IMR-90 (cell line): Measurements from ENCODE around the gene ADGRB3. TPM values are rescaled to one million over a fixed set of nuclear protein-coding genes. Genes with fewer than 3 reads are reported as not detected.

ENCODE experiments used
- ATAC-seq: fragments of 200-7000 bp; cut with Tn5 transposase; 2 replicates; pipeline ENCODE4 v1.9.1; 2020; ENCODE audit warnings: low read depth, mild to moderate bottlenecking, moderate library complexity
- BruUV-seq: library from RNA; stranded (reverse); fragments of 400-500 nt; replicated peaks from 2 replicates; lab custom pipeline; 2021; lab: Mats Ljungman, UMichigan
- CTCF ChIA-PET: fragments of 300-600 bp; formaldehyde crosslinking; extraction: SDS; loops from one replicate; lab custom pipeline; 2021; ENCODE audit warnings: antibody characterized with exemption; lab: Yijun Ruan, JAX
- POLR2A ChIA-PET: fragments of 300-600 bp; sonication (Branson Sonifier 250); formaldehyde crosslinking; loops from one replicate; lab custom pipeline; 2022; ENCODE audit warnings: antibody characterized with exemption; ENCODE audit not compliant: unreplicated experiment; lab: Charles Lee
- DNase-seq: peaks from one replicate; pipeline ENCODE4 v3.0.0; 2013
- H2AFZ ChIP-seq: replicated peaks from 2 replicates; pipeline ENCODE3; 2013; ENCODE audit warnings: low read length, mild to moderate bottlenecking; ENCODE audit not compliant: poor library complexity
- H2AK5ac ChIP-seq: 2 replicates; pipeline ENCODE4 v1.6.1; 2013; ENCODE audit warnings: low read depth, low read length, inconsistent platforms
- H2AK9ac ChIP-seq: replicated peaks from 2 replicates; pipeline ENCODE3; 2013; ENCODE audit warnings: mild to moderate bottlenecking, low read depth, low read length, moderate library complexity; ENCODE audit not compliant: poor library complexity
- H2BK120ac ChIP-seq: 2 replicates; pipeline ENCODE4 v1.6.1; 2013; ENCODE audit warnings: low read depth, low read length, inconsistent platforms
- H2BK15ac ChIP-seq: 3 replicates; pipeline ENCODE4 v1.6.1; 2013; ENCODE audit warnings: low read depth, low read length, inconsistent platforms
- H2BK20ac ChIP-seq: 2 replicates; pipeline ENCODE4 v1.6.1; 2013; ENCODE audit warnings: low read depth, mild to moderate bottlenecking, inconsistent platforms, low read length, moderate library complexity
- H2BK5ac ChIP-seq: 2 replicates; pipeline ENCODE4 v1.6.1; 2013; ENCODE audit warnings: mild to moderate bottlenecking, low read depth, low read length, inconsistent platforms; ENCODE audit not compliant: poor library complexity, severe bottlenecking
- H3K14ac ChIP-seq: replicated peaks from 2 replicates; pipeline ENCODE4 v1.6.1; 2013; ENCODE audit warnings: low read depth, low read length, inconsistent platforms
- H3K18ac ChIP-seq: 2 replicates; pipeline ENCODE4 v1.6.1; 2013; ENCODE audit warnings: low read depth, low read length, control low read depth
- H3K23ac ChIP-seq: 2 replicates; pipeline ENCODE4 v1.6.1; 2013; ENCODE audit warnings: low read depth, low read length, inconsistent platforms
- H3K27ac ChIP-seq: 2 replicates; pipeline ENCODE4 v1.5.1; 2013; ENCODE audit warnings: mild to moderate bottlenecking, control low read depth, low read length; ENCODE audit not compliant: insufficient read depth
- H3K27me3 ChIP-seq: 2 replicates; pipeline ENCODE4 v1.6.1; 2013; ENCODE audit warnings: low read length; ENCODE audit not compliant: control insufficient read depth, insufficient read depth
- H3K36me3 ChIP-seq: 2 replicates; pipeline ENCODE4 v1.6.1; 2013; ENCODE audit warnings: low read length, mixed read lengths; ENCODE audit not compliant: control insufficient read depth, insufficient read depth
- H3K4ac ChIP-seq: 2 replicates; pipeline ENCODE4 v1.6.1; 2013; ENCODE audit warnings: low read depth, low read length, inconsistent platforms
- H3K4me1 ChIP-seq: 2 replicates; pipeline ENCODE4 v1.6.1; 2013; ENCODE audit warnings: low read length, mixed read lengths; ENCODE audit not compliant: control insufficient read depth, insufficient read depth
- H3K4me2 ChIP-seq: 2 replicates; pipeline ENCODE4 v1.6.1; 2013; ENCODE audit warnings: low read depth, mild to moderate bottlenecking, control low read depth, low read length, moderate library complexity
- H3K4me3 ChIP-seq: 2 replicates; pipeline ENCODE4 v1.5.1; 2013; ENCODE audit warnings: low read depth, mild to moderate bottlenecking, control low read depth, low read length, moderate library complexity; ENCODE audit not compliant: insufficient read depth
- H3K56ac ChIP-seq: 2 replicates; pipeline ENCODE4 v1.6.1; 2013; ENCODE audit warnings: low read length, inconsistent platforms; ENCODE audit not compliant: insufficient read depth; ENCODE audit errors: extremely low read depth
- H3K79me1 ChIP-seq, 2 experiments: 2 replicates each; pipeline ENCODE4 v1.6.1; 2013; ENCODE audit warnings: low read length in 2 of 2, inconsistent platforms in 1 of 2, low read depth in 1 of 2
- H3K9ac ChIP-seq: 2 replicates; pipeline ENCODE4 v1.6.1; 2013; ENCODE audit warnings: low read depth, low read length, control low read depth
- H3K9me1 ChIP-seq: 2 replicates; pipeline ENCODE4 v1.6.1; 2013; ENCODE audit warnings: low read length, inconsistent platforms; ENCODE audit not compliant: insufficient read depth
- H3K9me3 ChIP-seq: 2 replicates; pipeline ENCODE4 v1.6.1; 2013; ENCODE audit warnings: low read length; ENCODE audit not compliant: control insufficient read depth, insufficient read depth
- H4K20me1 ChIP-seq: 2 replicates; pipeline ENCODE4 v1.6.1; 2013; ENCODE audit warnings: low read length, inconsistent platforms; ENCODE audit not compliant: insufficient read depth
- H4K5ac ChIP-seq: 2 replicates; pipeline ENCODE4 v1.6.1; 2013; ENCODE audit warnings: mild to moderate bottlenecking, low read depth, low read length, control low read depth
- H4K8ac ChIP-seq, 2 experiments: 2 replicates each; pipeline ENCODE4 v1.6.1; 2013; ENCODE audit warnings: low read depth in 2 of 2, low read length in 2 of 2, control low read depth in 1 of 2, inconsistent platforms in 1 of 2
- H4K91ac ChIP-seq: 2 replicates; pipeline ENCODE4 v1.6.1; 2013; ENCODE audit warnings: low read depth, low read length, inconsistent platforms; ENCODE audit not compliant: insufficient read depth
- BHLHE40 ChIP-seq: fragments of 150-350 bp; IDR thresholded peaks from 2 replicates; pipeline ENCODE4 v1.6.1; 2016; ENCODE audit warnings: mild to moderate bottlenecking, low read depth, low read length
- CEBPB ChIP-seq: IDR thresholded peaks from 2 replicates; pipeline ENCODE4 v1.6.1; 2012; ENCODE audit warnings: low read depth, low read length, improper control_type of control experiment
- CHD1 ChIP-seq: IDR thresholded peaks from 2 replicates; pipeline ENCODE4 v1.6.1; 2012; ENCODE audit warnings: low read depth, low read length, improper control_type of control experiment
- CTCF ChIP-seq: conservative IDR thresholded peaks from 2 replicates; pipeline ENCODE4 v1.5.1; 2012; ENCODE audit warnings: mild to moderate bottlenecking, low read depth, low read length, improper control_type of control experiment
- FOS ChIP-seq: fragments of 150-350 bp; IDR thresholded peaks from 2 replicates; pipeline ENCODE4 v1.6.1; 2016; ENCODE audit warnings: low read depth, low read length
- MAFK ChIP-seq: IDR thresholded peaks from 2 replicates; pipeline ENCODE4 v1.6.1; 2012; ENCODE audit warnings: low read depth, low read length, improper control_type of control experiment
- MAZ ChIP-seq: IDR thresholded peaks from 2 replicates; pipeline ENCODE4 v1.6.1; 2012; ENCODE audit warnings: low read depth, mild to moderate bottlenecking, low read length, improper control_type of control experiment, moderate library complexity, borderline replicate concordance
- MXI1 ChIP-seq: IDR thresholded peaks from 2 replicates; pipeline ENCODE4 v1.6.1; 2012; ENCODE audit warnings: low read depth, mild to moderate bottlenecking, low read length, moderate library complexity, borderline replicate concordance
- NFE2L2 ChIP-seq: fragments of 150-350 bp; IDR thresholded peaks from 2 replicates; pipeline ENCODE4 v1.6.1; 2016; ENCODE audit warnings: low read depth, mild to moderate bottlenecking, low read length
- POLR2A ChIP-seq: IDR thresholded peaks from 2 replicates; pipeline ENCODE4 v1.6.1; 2012; ENCODE audit warnings: mild to moderate bottlenecking, low read depth, low read length
- RAD21 ChIP-seq: IDR thresholded peaks from 2 replicates; pipeline ENCODE4 v1.6.1; 2012; ENCODE audit warnings: low read length, improper control_type of control experiment
- RCOR1 ChIP-seq: IDR thresholded peaks from 2 replicates; pipeline ENCODE4 v1.6.1; 2012; ENCODE audit warnings: mild to moderate bottlenecking, low read length, improper control_type of control experiment; ENCODE audit not compliant: insufficient replicate concordance
- RFX5 ChIP-seq: IDR thresholded peaks from 2 replicates; pipeline ENCODE4 v1.8.0; 2012; ENCODE audit warnings: low read depth, mild to moderate bottlenecking, low read length, moderate library complexity
- SMC3 ChIP-seq: fragments of 150-350 bp; IDR thresholded peaks from 2 replicates; pipeline ENCODE4 v1.6.1; 2016; ENCODE audit warnings: low read depth, mild to moderate bottlenecking, antibody characterized with exemption, low read length, moderate library complexity
- WGBS, 2 experiments: methylation state at CpG; one replicate each; pipeline versions ENCODE4 v1.1.5 to v1.1.7; 2013; ENCODE audit warnings: missing lambda C conversion rate in 2 of 2; ENCODE audit not compliant: insufficient read length in 1 of 2; ENCODE audit errors: extremely low coverage in 2 of 2; 5-methylcytosine and 5-hydroxymethylcytosine counted together
- dilution Hi-C: fragments of 300-500 bp; cut with HindIII; formaldehyde crosslinking; loops from one replicate; pipeline ENCODE4 v1.14.3; 2018; ENCODE audit warnings: low sequenced_read_pairs; ENCODE audit not compliant: unreplicated experiment
- in situ Hi-C: fragments of 300-500 bp; cut with MboI; formaldehyde crosslinking; loops from 3 replicates; pipeline ENCODE4 v1.14.3; 2019; ENCODE audit warnings: low sequenced_read_pairs, inconsistent platforms, mixed read lengths
- intact Hi-C: fragments of 100-400 bp; cut with micrococcal nuclease; formaldehyde crosslinking; loops from 2 replicates; pipeline ENCODE4 v1.10.0; 2022
- polyA plus RNA-seq, 3 experiments: library from polyadenylated mRNA; depleted of rRNA; stranded (reverse); fragments of >200 nt; gene quantifications; 2 replicates each; pipeline ENCODE4 v1.2.3, GENCODE V29; 2012; ENCODE audit warnings: low replicate concordance in 1 of 3
- total RNA-seq: library from RNA; depleted of rRNA; stranded (reverse); fragments of >200 nt; gene quantifications from 2 replicates; pipeline ENCODE4 v1.2.3, GENCODE V29; 2012
- TF ChIP-seq, protein P1 (sequence below): fragments of 150-350 bp; IDR thresholded peaks from 2 replicates; pipeline ENCODE4 v1.6.1; 2017; ENCODE audit warnings: mild to moderate bottlenecking, antibody characterized with exemption, low read length, low read depth
- TF ChIP-seq, protein P2 (sequence below): fragments of 150-350 bp; IDR thresholded peaks from 2 replicates; pipeline ENCODE4 v1.6.1; 2016; ENCODE audit warnings: low read depth, mild to moderate bottlenecking, low read length, moderate library complexity, borderline replicate concordance

ADGRB3 gene
- total and polyA plus RNA-seq, 2 of the 4 experiments (the other 2 are of a cell fraction), result not detected

GRCh38 chr6:69368613-69369012, 733.5 kb downstream of the ADGRB3 start:
- Histone ChIP-seq H3K4me1 (no peaks in the 10 kb centered on the region), H3K4me3 (no peak overlapping the region), H3K4me2 (no peak overlapping the region), H3K9me1 (no peaks in the 10 kb centered on the region), H2AK5ac (no peak overlapping the region), H3K9ac (no peak overlapping the region), H4K91ac (no peak overlapping the region), H2AFZ (no peak overlapping the region), H3K4ac (no peak overlapping the region), H3K27me3 (no peaks in the 10 kb centered on the region), H4K20me1 (no peaks in the 10 kb centered on the region), H4K5ac (no peak overlapping the region), H2BK15ac (no peak overlapping the region), H2BK20ac (no peak overlapping the region), H3K27ac (no peak overlapping the region), H3K9me3 (no peaks in the 10 kb centered on the region), H3K23ac (no peak overlapping the region), H2AK9ac (no peak overlapping the region), H3K18ac (no peak overlapping the region), H4K8ac (no peak overlapping the region), H3K56ac (no peak overlapping the region), H3K14ac (no peak overlapping the region), H3K36me3 (no peaks in the 10 kb centered on the region), H3K79me1 (no peaks in the 10 kb centered on the region), H2BK120ac (no peak overlapping the region), H2BK5ac (no peak overlapping the region)
- WGBS, 2 experiments, result no CpG with 5 or more reads among the region's 1 CpG
- in situ Hi-C loops, result no loop called here
- BruUV-seq, result no TSS peak
- dilution Hi-C loops, result no loop called here
- DNase-seq (no peak), ATAC-seq (no peak)
- TF ChIP-seq SMC3 (no peak), POLR2A (no peak), RAD21 (no peak), FOS (no peak), CTCF (no peak), MAFK (no peak), BHLHE40 (no peak), NFE2L2 (no peak), CEBPB (no peak), CHD1 (no peak), RCOR1 (no peak), MAZ (no peak), RFX5 (no peak), MXI1 (no peak)
- TF ChIP-seq, protein P1, sequence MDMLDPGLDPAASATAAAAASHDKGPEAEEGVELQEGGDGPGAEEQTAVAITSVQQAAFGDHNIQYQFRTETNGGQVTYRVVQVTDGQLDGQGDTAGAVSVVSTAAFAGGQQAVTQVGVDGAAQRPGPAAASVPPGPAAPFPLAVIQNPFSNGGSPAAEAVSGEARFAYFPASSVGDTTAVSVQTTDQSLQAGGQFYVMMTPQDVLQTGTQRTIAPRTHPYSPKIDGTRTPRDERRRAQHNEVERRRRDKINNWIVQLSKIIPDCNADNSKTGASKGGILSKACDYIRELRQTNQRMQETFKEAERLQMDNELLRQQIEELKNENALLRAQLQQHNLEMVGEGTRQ, result no peak
- TF ChIP-seq, protein P2, sequence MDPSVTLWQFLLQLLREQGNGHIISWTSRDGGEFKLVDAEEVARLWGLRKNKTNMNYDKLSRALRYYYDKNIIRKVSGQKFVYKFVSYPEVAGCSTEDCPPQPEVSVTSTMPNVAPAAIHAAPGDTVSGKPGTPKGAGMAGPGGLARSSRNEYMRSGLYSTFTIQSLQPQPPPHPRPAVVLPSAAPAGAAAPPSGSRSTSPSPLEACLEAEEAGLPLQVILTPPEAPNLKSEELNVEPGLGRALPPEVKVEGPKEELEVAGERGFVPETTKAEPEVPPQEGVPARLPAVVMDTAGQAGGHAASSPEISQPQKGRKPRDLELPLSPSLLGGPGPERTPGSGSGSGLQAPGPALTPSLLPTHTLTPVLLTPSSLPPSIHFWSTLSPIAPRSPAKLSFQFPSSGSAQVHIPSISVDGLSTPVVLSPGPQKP, result no peak
- ChIA-PET POLR2A (no interaction called here), CTCF (no interaction called here)
- intact Hi-C loops, result no loop called here
